ENCODE data around the gene KRTCAP2.
A peak's percentile ranks its signal among the peaks of the same experiment; 100 is the strongest.
"Not testable (repeated sequence)": the region's sequence is repeated elsewhere in the genome, so short reads cannot be mapped to it uniquely, and the experiment has no call there.

The KRTCAP2 gene

GRCh38 chr1:155172732-155173477 is at the start of gene KRTCAP2:
TSS of gene KRTCAP2 (minus strand) at chr1:155173304. CDS start at chr1:155173224, 80 bp downstream.
- DNase-seq, result peak; percentile 93

- not testable (repeated sequence) for DNase-seq
These were observed 47.3 kb upstream of the KRTCAP2 start for GRCh38 chr1:155220211-155220965.

DNA sequence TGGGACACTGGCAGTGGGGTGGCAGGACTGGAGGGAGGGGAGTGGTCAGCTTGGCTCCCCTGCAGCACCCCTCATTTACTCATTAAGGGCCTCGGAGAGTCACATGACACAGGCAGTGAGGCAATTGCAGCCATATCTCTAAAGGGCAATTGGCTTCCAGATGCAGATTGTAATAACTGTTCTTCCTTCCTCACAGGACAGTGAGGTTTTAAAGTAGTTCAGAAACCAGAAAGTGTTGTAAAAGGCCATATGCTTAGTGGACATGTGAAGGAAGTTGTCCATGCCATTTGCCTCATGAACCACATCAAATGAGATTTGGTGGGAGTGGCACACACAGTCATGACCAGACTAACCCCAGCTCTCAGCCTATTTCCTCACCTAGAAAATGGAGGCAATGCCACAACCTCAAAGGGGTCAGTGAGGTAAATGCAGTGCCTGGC is 46.5 kb upstream of the KRTCAP2 start:
- no peak for DNase-seq

DNA sequence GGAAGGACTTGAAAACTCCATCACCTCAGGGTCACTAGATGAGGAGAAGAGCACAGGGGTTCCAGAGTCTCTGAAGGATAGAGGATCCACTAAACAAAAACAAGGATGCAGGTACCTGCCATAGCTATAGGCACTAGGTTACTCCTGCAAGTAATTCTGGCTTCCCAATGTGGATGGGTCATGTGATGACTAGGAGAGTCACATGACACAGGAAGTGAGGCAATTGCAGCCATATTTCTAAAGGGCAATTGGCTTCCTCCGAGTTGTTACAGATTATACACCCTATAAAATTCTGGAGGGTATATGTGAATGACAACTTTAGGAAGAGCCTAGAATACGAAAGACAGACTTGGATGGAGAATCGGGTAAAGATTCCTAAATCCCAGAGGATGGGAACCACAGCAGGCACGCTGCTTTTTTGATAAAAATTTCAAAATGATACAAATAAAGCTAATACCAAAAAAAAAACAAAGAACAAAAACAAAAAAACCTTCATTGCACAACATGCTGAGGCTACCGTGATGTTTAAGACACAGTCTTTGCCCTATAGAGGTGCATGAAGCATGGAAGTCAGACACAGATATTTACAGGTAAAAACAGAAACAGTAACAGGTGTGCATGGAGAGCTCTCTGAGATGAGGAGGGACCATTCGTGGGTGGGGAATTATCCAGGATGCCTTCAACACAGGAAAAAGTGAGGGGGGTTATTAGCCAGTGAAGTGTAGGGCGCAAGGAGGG is 45.9 kb upstream of the KRTCAP2 start:
- DNase-seq, result no peak

- DNase-seq, result not testable (repeated sequence)
These were observed 41.6 kb upstream of the KRTCAP2 start for GRCh38 chr1:155214702-155215101.

DNA sequence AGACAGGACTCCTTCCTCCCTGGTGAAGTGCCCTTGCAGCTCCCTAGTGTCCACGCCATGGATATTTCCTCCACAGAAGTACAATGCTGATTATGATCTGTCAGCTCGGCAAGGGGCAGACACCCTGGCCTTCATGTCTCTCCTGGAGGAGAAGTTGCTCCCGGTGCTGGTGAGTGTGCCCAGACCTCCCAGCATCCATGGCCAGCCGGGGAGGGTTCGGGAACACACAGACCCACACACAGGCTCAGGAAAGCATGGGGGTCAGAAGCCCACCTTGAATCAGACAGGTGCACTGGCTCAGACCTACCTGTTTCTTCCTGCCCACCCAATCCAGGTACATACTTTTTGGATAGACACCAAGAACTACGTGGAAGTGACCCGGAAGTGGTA is 38.9 kb upstream of the KRTCAP2 start:
- DNase-seq, result not testable (repeated sequence)

DNA sequence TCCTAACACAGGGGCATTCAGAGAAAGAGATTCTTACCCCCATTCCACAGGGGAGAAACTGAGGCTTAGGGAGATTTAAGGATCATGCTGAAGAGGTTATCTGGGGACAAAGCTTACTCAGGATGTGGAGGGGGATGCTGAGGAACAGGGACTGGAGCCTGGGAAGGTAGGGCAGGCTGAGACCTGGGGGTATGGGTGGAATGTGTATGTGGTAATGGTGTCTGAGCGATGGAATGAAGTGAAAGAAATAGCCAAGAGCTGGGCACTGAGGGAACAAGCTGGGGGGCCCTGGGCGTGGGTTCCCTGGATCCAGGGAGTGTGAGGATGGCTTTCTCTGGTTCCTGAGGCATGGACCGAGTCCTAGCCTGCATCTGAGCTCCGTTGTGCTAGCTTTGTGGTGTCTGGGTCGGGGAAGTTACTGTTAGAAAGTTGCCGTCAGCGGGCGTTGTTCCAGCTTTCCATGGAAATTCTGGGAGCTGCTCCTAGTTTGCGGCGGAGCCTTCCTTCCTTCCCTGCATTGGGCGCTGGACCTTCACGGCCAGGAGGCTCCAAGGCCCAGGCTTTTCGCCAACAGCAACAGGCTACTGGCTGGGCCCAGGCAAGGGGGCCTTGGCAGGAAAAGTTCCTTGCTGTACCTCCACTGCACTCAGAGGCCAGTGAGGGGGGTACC is 38.4 kb upstream of the KRTCAP2 start:
- not testable (repeated sequence) for DNase-seq

- DNase-seq, result no peak
These were observed 37.4 kb upstream of the KRTCAP2 start for GRCh38 chr1:155210314-155211104.

DNA sequence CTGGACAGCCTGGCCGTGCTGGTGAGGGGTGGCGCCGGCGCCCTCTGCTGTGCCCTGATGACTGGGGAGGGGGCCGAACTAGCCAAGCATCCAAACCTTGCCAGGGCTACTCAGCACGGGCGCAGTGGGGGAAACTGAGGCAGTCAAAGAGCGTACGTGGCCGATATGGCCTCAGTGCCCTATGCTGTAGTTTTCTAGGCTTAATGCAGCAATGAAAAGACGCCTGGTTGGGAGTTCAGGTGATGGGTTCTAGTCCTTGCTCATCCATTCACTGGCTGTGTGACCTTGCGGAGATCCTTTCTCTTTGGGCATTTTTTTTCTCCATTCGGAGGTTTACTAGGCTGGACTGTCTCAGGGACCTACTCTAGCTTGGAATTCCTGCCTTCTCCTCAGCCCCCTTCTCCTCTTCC is 36.2 kb upstream of the KRTCAP2 start:
- DNase-seq, result no peak

GRCh38 chr1:155208541-155209311 is 35.6 kb upstream of the KRTCAP2 start, which contains the start of gene MTX1:
TSS of gene MTX1 (plus strand) at chr1:155208695. CDS start at chr1:155208805, 110 bp downstream.
- DNase-seq, result peak; percentile 77

GRCh38 chr1:155207806-155208540 is 34.9 kb upstream of the KRTCAP2 start, which contains the start of gene THBS3:
TSS of gene THBS3 (minus strand) at chr1:155207897. CDS start at chr1:155207876, 21 bp downstream.
- no peak for DNase-seq

DNA sequence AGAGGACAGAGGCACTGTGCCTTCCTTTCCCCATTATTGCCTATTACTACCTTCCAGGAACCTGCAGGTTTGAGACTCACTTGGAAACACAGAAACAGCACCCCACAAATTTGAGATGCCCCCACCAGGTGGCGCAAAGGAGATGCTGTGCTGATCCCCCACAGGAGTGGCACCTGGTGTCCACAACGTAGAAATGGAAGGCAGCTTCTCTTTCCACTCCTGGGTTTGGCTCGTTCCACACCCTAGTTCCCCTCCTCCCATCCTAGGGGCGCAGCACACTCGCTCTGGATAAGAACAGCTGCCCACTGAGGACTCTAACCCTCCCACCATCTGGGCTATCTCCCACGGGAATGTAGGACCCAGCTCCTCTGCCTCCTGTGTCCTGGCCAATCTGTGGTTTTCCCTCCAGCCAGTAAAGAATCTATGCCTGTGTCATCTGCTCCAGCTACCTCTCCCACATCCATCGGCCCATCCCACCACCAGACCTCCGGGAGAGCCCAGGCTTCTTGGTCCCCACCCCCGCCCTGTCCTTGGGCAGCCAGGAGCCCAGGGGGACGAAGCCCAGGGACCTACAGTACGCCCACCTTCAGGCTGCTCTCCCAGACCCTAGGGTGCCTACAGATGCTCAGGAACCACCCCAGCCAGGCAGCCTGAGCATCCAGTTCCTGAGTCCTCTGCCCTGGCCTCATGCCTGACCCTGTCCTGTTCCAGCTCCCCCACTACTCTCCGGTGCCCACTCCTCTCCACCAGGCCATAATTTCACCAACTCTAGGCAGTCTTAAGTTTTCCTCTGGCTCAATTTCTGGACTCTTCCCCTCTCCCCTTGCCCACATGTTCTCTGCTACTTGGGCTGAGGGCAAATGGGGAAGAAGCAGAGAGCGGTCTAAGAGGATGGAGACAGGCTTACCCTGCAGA is 34.0 kb upstream of the KRTCAP2 start:
- peak; percentile 89 for DNase-seq

- no peak for DNase-seq
These were observed 33.0 kb upstream of the KRTCAP2 start for GRCh38 chr1:155205969-155206593.

DNA sequence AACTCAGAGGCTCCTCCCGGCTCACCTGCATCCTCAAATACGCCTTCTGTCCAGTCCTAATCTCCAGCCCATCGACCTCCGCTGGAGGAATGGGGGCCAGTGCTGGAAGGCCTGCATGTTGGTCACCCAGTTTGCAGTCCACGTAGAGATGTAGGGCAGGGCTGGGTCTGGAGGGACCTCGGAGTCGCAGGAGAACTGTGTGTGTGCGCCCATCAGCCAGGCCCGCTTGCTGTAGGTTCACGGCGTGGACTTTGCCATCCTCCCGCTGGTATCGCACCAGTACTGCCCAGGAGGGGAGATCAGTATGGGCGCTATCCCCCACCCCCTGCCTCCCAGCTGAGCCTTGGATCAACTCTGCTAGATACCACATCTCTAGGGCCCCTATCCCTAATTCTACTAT is 31.9 kb upstream of the KRTCAP2 start:
- no peak for DNase-seq

- no peak for DNase-seq
These were observed 29.8 kb upstream of the KRTCAP2 start for GRCh38 chr1:155202731-155203515.

DNA sequence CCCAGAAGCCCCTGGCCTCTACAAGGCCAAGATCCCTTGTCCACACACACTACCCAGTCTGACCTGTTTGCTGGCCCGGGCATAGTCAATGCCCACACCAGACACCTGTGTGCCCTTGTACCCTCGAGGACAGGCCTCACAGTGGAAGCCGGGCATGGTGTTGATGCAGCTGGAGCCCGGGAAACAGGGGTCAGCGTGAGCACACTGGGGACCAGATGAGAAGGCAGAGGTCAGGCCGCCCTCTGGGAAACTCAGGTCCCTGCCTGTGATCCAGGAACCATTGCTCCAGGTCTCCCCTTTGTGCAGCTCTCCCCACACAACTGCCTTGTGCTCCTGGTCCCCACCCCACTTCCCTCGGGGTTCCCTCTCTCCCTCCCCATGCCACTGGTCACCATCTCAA is 29.1 kb upstream of the KRTCAP2 start:
- no peak for DNase-seq

- no peak for DNase-seq
These were observed 27.8 kb upstream of the KRTCAP2 start for GRCh38 chr1:155200920-155201319.

- DNase-seq, result no peak
These were observed 26.7 kb upstream of the KRTCAP2 start for GRCh38 chr1:155199792-155200191.
